HL-60 (cell line): ENCODE data around the gene ZNF155.

Source experiments
- GABPA ChIP-seq: IDR thresholded peaks from 2 replicates; pipeline ENCODE4 v1.6.1; 2012; ENCODE audit warnings: low read depth
- POLR2AphosphoS5 ChIP-seq: IDR thresholded peaks from 2 replicates; pipeline ENCODE4 v1.6.1; 2012; ENCODE audit warnings: low read depth
- TF ChIP-seq, protein P1 (sequence below): IDR thresholded peaks from one replicate; pipeline ENCODE4 v1.5.1; 2011; ENCODE audit warnings: low read length, control low read depth, inconsistent platforms; ENCODE audit not compliant: insufficient read depth

DNA sequence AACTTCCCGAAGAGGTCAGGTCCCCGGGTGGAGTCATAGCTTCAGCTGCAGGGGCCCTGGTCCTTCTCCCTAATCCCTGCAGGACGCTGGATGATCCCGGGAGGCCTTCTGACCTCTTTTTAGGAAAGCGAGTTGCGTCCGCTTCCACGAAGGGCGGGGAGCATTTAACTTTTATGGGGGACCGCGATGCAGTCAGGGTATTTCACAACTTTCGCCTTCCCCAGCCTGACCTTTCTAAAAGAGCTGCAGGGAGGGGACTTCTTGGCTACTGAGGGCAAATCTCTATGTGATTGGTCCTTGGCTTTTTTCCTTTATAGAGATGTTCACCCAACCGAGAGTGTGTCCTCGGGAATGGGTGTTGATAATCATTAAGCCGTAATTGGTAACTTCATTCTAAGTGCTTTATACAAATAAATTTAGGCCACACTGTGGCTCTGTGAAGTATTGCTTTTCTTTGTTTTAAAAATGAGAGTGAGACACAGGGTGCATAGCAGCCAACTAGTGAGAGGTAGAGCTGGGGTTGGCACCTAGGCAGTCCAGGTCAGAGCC lies 19.5 kb downstream of the ZNF155 start:
- TF ChIP-seq, protein P1, sequence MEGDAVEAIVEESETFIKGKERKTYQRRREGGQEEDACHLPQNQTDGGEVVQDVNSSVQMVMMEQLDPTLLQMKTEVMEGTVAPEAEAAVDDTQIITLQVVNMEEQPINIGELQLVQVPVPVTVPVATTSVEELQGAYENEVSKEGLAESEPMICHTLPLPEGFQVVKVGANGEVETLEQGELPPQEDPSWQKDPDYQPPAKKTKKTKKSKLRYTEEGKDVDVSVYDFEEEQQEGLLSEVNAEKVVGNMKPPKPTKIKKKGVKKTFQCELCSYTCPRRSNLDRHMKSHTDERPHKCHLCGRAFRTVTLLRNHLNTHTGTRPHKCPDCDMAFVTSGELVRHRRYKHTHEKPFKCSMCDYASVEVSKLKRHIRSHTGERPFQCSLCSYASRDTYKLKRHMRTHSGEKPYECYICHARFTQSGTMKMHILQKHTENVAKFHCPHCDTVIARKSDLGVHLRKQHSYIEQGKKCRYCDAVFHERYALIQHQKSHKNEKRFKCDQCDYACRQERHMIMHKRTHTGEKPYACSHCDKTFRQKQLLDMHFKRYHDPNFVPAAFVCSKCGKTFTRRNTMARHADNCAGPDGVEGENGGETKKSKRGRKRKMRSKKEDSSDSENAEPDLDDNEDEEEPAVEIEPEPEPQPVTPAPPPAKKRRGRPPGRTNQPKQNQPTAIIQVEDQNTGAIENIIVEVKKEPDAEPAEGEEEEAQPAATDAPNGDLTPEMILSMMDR: no peak
- TF ChIP-seq POLR2AphosphoS5 (no peak), GABPA (no peak)
